SK-N-SH (cell line): Measurements from ENCODE around the gene LBHD1.
"Not testable (repeated sequence)": the region's sequence is repeated elsewhere in the genome, so short reads cannot be mapped to it uniquely, and the experiment has no call there.

ENCODE experiments used
- CTCF ChIP-seq: fragments of 200-600 bp; sonication (generic); IDR thresholded peaks from 2 replicates; pipeline ENCODE4 v1.6.1; 2017; ENCODE audit warnings: antibody characterized with exemption, mild to moderate bottlenecking, moderate library complexity
- POLR2AphosphoS5 ChIP-seq: IDR thresholded peaks from 2 replicates; pipeline ENCODE4 v1.6.1; 2012; ENCODE audit warnings: low read depth, low read length
- RAD21 ChIP-seq: IDR thresholded peaks from 2 replicates; pipeline ENCODE4 v1.6.1; 2012; ENCODE audit warnings: mild to moderate bottlenecking, low read length
- RCOR1 ChIP-seq: fragments of 150-350 bp; IDR thresholded peaks from 2 replicates; pipeline ENCODE4 v1.6.1; 2017; ENCODE audit warnings: antibody characterized with exemption, low read length
- SMC3 ChIP-seq: IDR thresholded peaks from 2 replicates; pipeline ENCODE4 v1.6.1; 2012; ENCODE audit warnings: low read depth, low read length, improper control_type of control experiment
- YY1 ChIP-seq: IDR thresholded peaks from 2 replicates; pipeline ENCODE4 v1.4.0; 2012; ENCODE audit warnings: low read depth, mild to moderate bottlenecking
- TF ChIP-seq, protein P1 (sequence below): fragments of 150-350 bp; IDR thresholded peaks from 2 replicates; pipeline ENCODE4 v1.6.1; 2017; ENCODE audit warnings: antibody characterized with exemption, low read length, low read depth, borderline replicate concordance
- TF ChIP-seq, protein P2 (sequence below): fragments of 150-350 bp; IDR thresholded peaks from 2 replicates; pipeline ENCODE4 v1.6.1; 2016; ENCODE audit warnings: mild to moderate bottlenecking, low read depth, low read length
- TF ChIP-seq, protein P3 (sequence below): IDR thresholded peaks from 2 replicates; pipeline ENCODE4 v1.6.1; 2012; ENCODE audit warnings: mild to moderate bottlenecking, low read depth, low read length, moderate library complexity
- TF ChIP-seq, protein P4 (sequence below): IDR thresholded peaks from 2 replicates; pipeline ENCODE4 v1.4.0; 2012; ENCODE audit warnings: low read depth, borderline replicate concordance

GRCh38 chr11:62650283-62650682 is 21.8 kb downstream of the LBHD1 start:
- TF ChIP-seq, protein P1, sequence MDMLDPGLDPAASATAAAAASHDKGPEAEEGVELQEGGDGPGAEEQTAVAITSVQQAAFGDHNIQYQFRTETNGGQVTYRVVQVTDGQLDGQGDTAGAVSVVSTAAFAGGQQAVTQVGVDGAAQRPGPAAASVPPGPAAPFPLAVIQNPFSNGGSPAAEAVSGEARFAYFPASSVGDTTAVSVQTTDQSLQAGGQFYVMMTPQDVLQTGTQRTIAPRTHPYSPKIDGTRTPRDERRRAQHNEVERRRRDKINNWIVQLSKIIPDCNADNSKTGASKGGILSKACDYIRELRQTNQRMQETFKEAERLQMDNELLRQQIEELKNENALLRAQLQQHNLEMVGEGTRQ, result not testable (repeated sequence)
- TF ChIP-seq, protein P2, sequence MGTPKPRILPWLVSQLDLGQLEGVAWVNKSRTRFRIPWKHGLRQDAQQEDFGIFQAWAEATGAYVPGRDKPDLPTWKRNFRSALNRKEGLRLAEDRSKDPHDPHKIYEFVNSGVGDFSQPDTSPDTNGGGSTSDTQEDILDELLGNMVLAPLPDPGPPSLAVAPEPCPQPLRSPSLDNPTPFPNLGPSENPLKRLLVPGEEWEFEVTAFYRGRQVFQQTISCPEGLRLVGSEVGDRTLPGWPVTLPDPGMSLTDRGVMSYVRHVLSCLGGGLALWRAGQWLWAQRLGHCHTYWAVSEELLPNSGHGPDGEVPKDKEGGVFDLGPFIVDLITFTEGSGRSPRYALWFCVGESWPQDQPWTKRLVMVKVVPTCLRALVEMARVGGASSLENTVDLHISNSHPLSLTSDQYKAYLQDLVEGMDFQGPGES, result not testable (repeated sequence)
- TF ChIP-seq YY1, CTCF, RCOR1, POLR2AphosphoS5, RAD21, SMC3: not testable (repeated sequence)
- TF ChIP-seq, protein P3, sequence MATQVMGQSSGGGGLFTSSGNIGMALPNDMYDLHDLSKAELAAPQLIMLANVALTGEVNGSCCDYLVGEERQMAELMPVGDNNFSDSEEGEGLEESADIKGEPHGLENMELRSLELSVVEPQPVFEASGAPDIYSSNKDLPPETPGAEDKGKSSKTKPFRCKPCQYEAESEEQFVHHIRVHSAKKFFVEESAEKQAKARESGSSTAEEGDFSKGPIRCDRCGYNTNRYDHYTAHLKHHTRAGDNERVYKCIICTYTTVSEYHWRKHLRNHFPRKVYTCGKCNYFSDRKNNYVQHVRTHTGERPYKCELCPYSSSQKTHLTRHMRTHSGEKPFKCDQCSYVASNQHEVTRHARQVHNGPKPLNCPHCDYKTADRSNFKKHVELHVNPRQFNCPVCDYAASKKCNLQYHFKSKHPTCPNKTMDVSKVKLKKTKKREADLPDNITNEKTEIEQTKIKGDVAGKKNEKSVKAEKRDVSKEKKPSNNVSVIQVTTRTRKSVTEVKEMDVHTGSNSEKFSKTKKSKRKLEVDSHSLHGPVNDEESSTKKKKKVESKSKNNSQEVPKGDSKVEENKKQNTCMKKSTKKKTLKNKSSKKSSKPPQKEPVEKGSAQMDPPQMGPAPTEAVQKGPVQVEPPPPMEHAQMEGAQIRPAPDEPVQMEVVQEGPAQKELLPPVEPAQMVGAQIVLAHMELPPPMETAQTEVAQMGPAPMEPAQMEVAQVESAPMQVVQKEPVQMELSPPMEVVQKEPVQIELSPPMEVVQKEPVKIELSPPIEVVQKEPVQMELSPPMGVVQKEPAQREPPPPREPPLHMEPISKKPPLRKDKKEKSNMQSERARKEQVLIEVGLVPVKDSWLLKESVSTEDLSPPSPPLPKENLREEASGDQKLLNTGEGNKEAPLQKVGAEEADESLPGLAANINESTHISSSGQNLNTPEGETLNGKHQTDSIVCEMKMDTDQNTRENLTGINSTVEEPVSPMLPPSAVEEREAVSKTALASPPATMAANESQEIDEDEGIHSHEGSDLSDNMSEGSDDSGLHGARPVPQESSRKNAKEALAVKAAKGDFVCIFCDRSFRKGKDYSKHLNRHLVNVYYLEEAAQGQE, result not testable (repeated sequence)
- TF ChIP-seq, protein P4, sequence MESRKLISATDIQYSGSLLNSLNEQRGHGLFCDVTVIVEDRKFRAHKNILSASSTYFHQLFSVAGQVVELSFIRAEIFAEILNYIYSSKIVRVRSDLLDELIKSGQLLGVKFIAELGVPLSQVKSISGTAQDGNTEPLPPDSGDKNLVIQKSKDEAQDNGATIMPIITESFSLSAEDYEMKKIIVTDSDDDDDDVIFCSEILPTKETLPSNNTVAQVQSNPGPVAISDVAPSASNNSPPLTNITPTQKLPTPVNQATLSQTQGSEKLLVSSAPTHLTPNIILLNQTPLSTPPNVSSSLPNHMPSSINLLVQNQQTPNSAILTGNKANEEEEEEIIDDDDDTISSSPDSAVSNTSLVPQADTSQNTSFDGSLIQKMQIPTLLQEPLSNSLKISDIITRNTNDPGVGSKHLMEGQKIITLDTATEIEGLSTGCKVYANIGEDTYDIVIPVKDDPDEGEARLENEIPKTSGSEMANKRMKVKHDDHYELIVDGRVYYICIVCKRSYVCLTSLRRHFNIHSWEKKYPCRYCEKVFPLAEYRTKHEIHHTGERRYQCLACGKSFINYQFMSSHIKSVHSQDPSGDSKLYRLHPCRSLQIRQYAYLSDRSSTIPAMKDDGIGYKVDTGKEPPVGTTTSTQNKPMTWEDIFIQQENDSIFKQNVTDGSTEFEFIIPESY, result not testable (repeated sequence)
